Posterior vena cava (tissue), 2 donors: ENCODE results near the gene MEIS1. TPM values are rescaled to one million over a fixed set of nuclear protein-coding genes. Genes with fewer than 3 reads are reported as not detected.

Experiments
- DNase-seq: peaks from one replicate; pipeline ENCODE4 v3.0.0-alpha.2; 2020; ENCODE audit warnings: low spot score
- intact Hi-C, 2 donors: fragments of 100-400 bp; cut with DNase I; formaldehyde crosslinking; loops; one replicate each; pipeline versions ENCODE4 v1.14.1 to v1.14.2; 2022 to 2023
- total RNA-seq, 2 donors: library from RNA; stranded (reverse); fragmentation: NEBNext Ultra II Directional; extraction: Animal tissue kit (Norgen Biotek cat#: 25700); gene quantifications; one replicate each; pipeline ENCODE4 v1.2.1, GENCODE V29; 2021
- donor health status: DM: yes; HTN: yes; CAD: no.
- donor health status: DM: yes; HTN: yes; CAD: no.

Gene MEIS1
- total RNA-seq, 2 donors from 2014 or later, result 63.4 to 96.9 TPM

GRCh38 chr2:66519264-66519843, 84.4 kb downstream of the MEIS1 start:
- no peak for DNase-seq
- intact Hi-C loops, result no loop called here

- DNase-seq, result no peak
- intact Hi-C loops, result no loop called here
Measured at GRCh38 chr2:66521291-66521922, 86.5 kb downstream of the MEIS1 start.

- no peak for DNase-seq
- intact Hi-C loops, result no loop called here
Measured at GRCh38 chr2:66522611-66523376, 87.9 kb downstream of the MEIS1 start.

GRCh38 chr2:66523377-66523969, 88.5 kb downstream of the MEIS1 start:
- intact Hi-C loops, result no loop called here
- no peak for DNase-seq

GRCh38 chr2:66523990-66524389, 89.1 kb downstream of the MEIS1 start:
- intact Hi-C loops, result no loop called here
- no peak for DNase-seq

GRCh38 chr2:66525606-66526005, 90.7 kb downstream of the MEIS1 start:
- intact Hi-C loops, result no loop called here
- DNase-seq, result no peak

GRCh38 chr2:66526180-66526579, 91.3 kb downstream of the MEIS1 start:
- intact Hi-C loops, result no loop called here
- DNase-seq, result no peak

- no peak for DNase-seq
- intact Hi-C loops, result no loop called here
Measured at GRCh38 chr2:66528974-66529724, 94.2 kb downstream of the MEIS1 start.

- intact Hi-C loops, result no loop called here
- DNase-seq, result no peak
Measured at GRCh38 chr2:66530651-66531050, 95.7 kb downstream of the MEIS1 start.

- DNase-seq, result no peak
- intact Hi-C loops, result no loop called here
Measured at GRCh38 chr2:66531155-66531554, 96.2 kb downstream of the MEIS1 start.

- intact Hi-C loops, result no loop called here
Measured at GRCh38 chr2:66531567-66531966, 96.6 kb downstream of the MEIS1 start.

GRCh38 chr2:66532972-66533868, 98.3 kb downstream of the MEIS1 start:
- intact Hi-C loops, result no loop called here
- DNase-seq, result no peak

More at GRCh38 chr2:66531567-66531966, 96.6 kb downstream of the MEIS1 start:
- DNase-seq, result no peak

- intact Hi-C loops, result no loop called here
- DNase-seq, result no peak
Measured at GRCh38 chr2:66534461-66534860, 99.5 kb downstream of the MEIS1 start.

- intact Hi-C loops, result no loop called here
- no peak for DNase-seq
Measured at GRCh38 chr2:66535574-66536289, 100.8 kb downstream of the MEIS1 start.

GRCh38 chr2:66536290-66536673, 101.4 kb downstream of the MEIS1 start:
- no peak for DNase-seq
- intact Hi-C loops, result no loop called here

- DNase-seq, result no peak
- intact Hi-C loops, result no loop called here
Measured at GRCh38 chr2:66536997-66537396, 102.1 kb downstream of the MEIS1 start.

- intact Hi-C loops, result no loop called here
Measured at GRCh38 chr2:66538291-66538690, 103.4 kb downstream of the MEIS1 start.

GRCh38 chr2:66539452-66539851, 104.5 kb downstream of the MEIS1 start:
- intact Hi-C loops, result no loop called here
- DNase-seq, result no peak

More at GRCh38 chr2:66538291-66538690, 103.4 kb downstream of the MEIS1 start:
- DNase-seq, result no peak
